GM06990 (cell line): ENCODE measurements around the gene MUC5AC.

Experiments
- DNase-seq: peaks from one replicate; pipeline ENCODE4 v3.0.0-alpha.2; 2011; ENCODE audit not compliant: insufficient read length; ENCODE audit errors: extremely low read depth
- H3K27me3 ChIP-seq: replicated peaks from 2 replicates; pipeline ENCODE4 v1.6.0; 2011; ENCODE audit warnings: low read length; ENCODE audit not compliant: control insufficient read depth, insufficient read depth
- H3K36me3 ChIP-seq: 2 replicates; pipeline ENCODE4 v1.5.1; 2011; ENCODE audit warnings: low read length; ENCODE audit not compliant: control insufficient read depth, insufficient read depth
- H3K4me3 ChIP-seq: replicated peaks from 2 replicates; pipeline ENCODE4 v1.5.1; 2011; ENCODE audit warnings: low read depth, mild to moderate bottlenecking, control low read depth, low read length
- TF ChIP-seq, protein P1 (sequence below): IDR thresholded peaks from 2 replicates; pipeline ENCODE4 v1.5.1; 2011; ENCODE audit warnings: low read length, control low read depth, mild to moderate bottlenecking, inconsistent platforms; ENCODE audit not compliant: insufficient read depth, poor library complexity, severe bottlenecking

MUC5AC gene

DNA sequence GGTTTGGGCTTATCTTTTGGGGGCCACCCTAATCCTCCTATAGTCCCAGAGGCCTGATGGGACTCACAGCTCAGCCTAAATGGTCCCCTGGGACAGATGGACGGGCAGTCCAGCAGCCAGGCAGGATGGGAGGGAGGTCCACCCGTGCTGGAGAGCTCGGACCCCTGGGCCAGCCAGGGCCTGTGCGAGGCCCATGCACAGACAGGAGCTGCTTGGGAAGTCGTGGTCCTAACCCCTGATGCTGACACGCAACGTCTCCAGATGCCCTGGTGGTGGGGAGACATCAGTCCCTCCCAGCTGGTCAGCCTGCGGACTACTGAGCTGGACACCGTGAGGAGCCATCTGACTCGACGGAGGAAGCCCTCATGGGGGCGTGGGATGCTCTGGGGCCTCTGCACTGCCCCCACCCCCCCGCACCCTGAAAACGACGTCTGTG, 31.2 kb upstream of the MUC5AC start:
- Histone ChIP-seq H3K4me3 (no peak overlapping the region), H3K27me3 (no peaks in the 10 kb centered on the region), H3K36me3 (no peaks in the 10 kb centered on the region)
- no peak for DNase-seq
- TF ChIP-seq, protein P1, sequence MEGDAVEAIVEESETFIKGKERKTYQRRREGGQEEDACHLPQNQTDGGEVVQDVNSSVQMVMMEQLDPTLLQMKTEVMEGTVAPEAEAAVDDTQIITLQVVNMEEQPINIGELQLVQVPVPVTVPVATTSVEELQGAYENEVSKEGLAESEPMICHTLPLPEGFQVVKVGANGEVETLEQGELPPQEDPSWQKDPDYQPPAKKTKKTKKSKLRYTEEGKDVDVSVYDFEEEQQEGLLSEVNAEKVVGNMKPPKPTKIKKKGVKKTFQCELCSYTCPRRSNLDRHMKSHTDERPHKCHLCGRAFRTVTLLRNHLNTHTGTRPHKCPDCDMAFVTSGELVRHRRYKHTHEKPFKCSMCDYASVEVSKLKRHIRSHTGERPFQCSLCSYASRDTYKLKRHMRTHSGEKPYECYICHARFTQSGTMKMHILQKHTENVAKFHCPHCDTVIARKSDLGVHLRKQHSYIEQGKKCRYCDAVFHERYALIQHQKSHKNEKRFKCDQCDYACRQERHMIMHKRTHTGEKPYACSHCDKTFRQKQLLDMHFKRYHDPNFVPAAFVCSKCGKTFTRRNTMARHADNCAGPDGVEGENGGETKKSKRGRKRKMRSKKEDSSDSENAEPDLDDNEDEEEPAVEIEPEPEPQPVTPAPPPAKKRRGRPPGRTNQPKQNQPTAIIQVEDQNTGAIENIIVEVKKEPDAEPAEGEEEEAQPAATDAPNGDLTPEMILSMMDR, result no peak

GRCh38 chr11:1126935-1127663, 30.7 kb upstream of the MUC5AC start:
- H3K36me3 ChIP-seq, result no peaks in the 10 kb centered on the region
- TF ChIP-seq, protein P1, result no peak
- no peak overlapping the region for H3K4me3 ChIP-seq
- DNase-seq, result no peak
- H3K27me3 ChIP-seq, result no peaks in the 10 kb centered on the region

DNA sequence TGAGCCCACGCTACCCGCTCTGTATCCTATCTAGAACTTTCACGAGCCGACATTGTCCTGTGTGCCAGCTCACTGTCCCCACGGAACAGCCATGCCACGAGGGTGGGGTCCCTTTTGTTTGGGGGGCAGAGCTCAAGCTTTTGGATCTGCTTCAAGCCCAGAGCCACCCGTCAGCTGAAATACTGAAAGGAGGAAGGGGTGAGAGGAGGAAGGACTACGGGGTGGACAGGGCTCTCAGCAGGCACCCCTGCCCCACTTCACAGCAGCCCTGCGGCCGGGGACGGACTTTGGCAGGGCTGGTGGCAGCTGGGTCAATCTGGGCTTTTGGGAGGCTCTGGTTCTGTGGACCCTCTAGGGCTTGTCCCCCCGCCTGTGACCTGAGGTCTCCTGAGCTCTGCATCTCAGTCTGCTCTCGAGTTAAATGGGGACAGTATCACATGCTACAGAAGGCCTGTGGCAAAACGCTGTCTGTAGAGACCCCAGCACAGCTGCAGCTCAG, 30.0 kb upstream of the MUC5AC start:
- Histone ChIP-seq H3K27me3 (no peaks in the 10 kb centered on the region), H3K36me3 (no peaks in the 10 kb centered on the region), H3K4me3 (no peak overlapping the region)
- DNase-seq, result no peak
- TF ChIP-seq, protein P1, result no peak

DNA sequence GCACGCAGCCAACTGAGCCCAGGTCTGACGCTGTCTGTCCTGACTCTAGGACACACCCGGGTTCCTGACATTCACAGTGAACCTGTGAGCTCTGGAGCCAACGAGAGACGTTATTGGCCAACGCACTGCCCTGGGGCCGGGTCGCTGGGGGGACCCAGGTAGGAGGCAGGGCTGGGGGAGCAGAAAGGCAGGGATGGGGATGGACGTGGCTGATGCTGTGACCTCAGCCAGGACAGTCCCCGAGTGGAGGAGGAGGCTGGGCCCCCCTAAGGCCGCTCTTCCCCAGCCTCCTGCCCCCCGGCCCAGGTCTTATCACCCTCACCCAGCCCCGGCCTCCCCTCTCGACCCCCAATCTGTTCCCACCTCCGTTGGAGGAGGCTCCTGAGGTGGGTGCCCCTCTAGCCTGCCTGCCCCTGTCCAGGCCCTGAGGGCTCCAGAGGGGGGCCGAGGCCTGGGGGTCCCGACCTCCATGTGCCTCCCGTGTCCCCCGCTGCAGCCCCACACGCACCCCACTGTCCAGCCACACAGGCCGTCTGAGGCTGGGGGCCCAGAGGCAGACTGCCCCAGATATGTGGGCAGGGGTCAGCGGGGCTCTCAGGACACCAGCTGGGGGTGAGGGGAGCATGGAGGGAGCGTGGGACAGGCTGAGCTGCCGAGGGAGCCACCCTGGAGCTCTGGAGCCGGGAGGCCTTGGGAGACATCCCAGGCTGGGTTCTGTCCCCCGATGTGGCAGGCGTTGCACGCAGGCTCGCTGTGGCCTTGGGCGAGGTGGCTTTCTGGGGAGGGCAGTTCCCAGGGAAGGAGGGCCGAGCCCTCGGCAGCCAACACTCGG, 29.2 kb upstream of the MUC5AC start:
- Histone ChIP-seq H3K27me3 (no peaks in the 10 kb centered on the region), H3K4me3 (no peak overlapping the region), H3K36me3 (no peaks in the 10 kb centered on the region)
- no peak for DNase-seq
- TF ChIP-seq, protein P1, result no peak

GRCh38 chr11:1129143-1129610, 28.6 kb upstream of the MUC5AC start:
- H3K27me3 ChIP-seq, result no peaks in the 10 kb centered on the region
- TF ChIP-seq, protein P1, result no peak
- no peak for DNase-seq
- H3K36me3 ChIP-seq, result no peaks in the 10 kb centered on the region
- H3K4me3 ChIP-seq, result no peak overlapping the region
